A673 (cell line): Measurements from ENCODE around the gene PKN1. TPM values are rescaled to one million over a fixed set of nuclear protein-coding genes. Genes with fewer than 3 reads are reported as not detected.

Experiments
- BruUV-seq: library from RNA; stranded (reverse); fragments of 400-500 nt; replicated peaks from 2 replicates; lab custom pipeline; 2021; lab: Mats Ljungman, UMichigan
- CTCF ChIA-PET: fragments of 300-600 bp; sonication (Branson Sonifier 250); formaldehyde crosslinking; loops from one replicate; lab custom pipeline; 2022; ENCODE audit warnings: antibody characterized with exemption; lab: Charles Lee
- POLR2A ChIA-PET: fragments of 300-600 bp; sonication (Branson Sonifier 250); formaldehyde crosslinking; loops from one replicate; lab custom pipeline; 2022; ENCODE audit warnings: antibody characterized with exemption; ENCODE audit not compliant: low non-redundant PET; lab: Charles Lee
- DNase-seq: peaks from one replicate; pipeline ENCODE4 v3.0.0-alpha.2; 2015; ENCODE audit warnings: low spot score
- H3K27ac ChIP-seq: fragments of 200-600 bp; sonication (generic); 2 replicates; pipeline ENCODE4 v1.5.1; 2016; ENCODE audit warnings: mixed run types, low read depth, mild to moderate bottlenecking, mixed read lengths, antibody characterized with exemption, low read length; ENCODE audit not compliant: poor library complexity, severe bottlenecking
- H3K27me3 ChIP-seq: fragments of 200-600 bp; sonication (generic); replicated peaks from 2 replicates; pipeline ENCODE4 v1.6.1; 2017; ENCODE audit warnings: mixed run types, low read depth, mild to moderate bottlenecking, mixed read lengths, antibody characterized with exemption, low read length; ENCODE audit not compliant: insufficient read depth, poor library complexity
- H3K36me3 ChIP-seq: fragments of 200-600 bp; sonication (generic); 2 replicates; pipeline ENCODE4 v1.6.1; 2016; ENCODE audit warnings: mixed run types, mild to moderate bottlenecking, mixed read lengths, antibody characterized with exemption, low read length; ENCODE audit not compliant: insufficient read depth, poor library complexity, severe bottlenecking
- H3K4me1 ChIP-seq: fragments of 200-600 bp; sonication (generic); 2 replicates; pipeline ENCODE4 v1.6.1; 2017; ENCODE audit warnings: mixed run types, mild to moderate bottlenecking, mixed read lengths, antibody characterized with exemption, low read length; ENCODE audit not compliant: insufficient read depth, poor library complexity, severe bottlenecking
- H3K4me3 ChIP-seq: fragments of 200-600 bp; sonication (generic); 2 replicates; pipeline ENCODE4 v1.5.1; 2016; ENCODE audit warnings: low read depth, mixed run types, mild to moderate bottlenecking, mixed read lengths, low read length; ENCODE audit not compliant: poor library complexity, severe bottlenecking
- H3K9me3 ChIP-seq: fragments of 200-600 bp; sonication (generic); 2 replicates; pipeline ENCODE4 v1.6.1; 2016; ENCODE audit warnings: mixed run types, low read depth, mild to moderate bottlenecking, mixed read lengths, antibody characterized with exemption, low read length; ENCODE audit not compliant: poor library complexity, severe bottlenecking
- EZH2 ChIP-seq: fragments of 200-600 bp; sonication (generic); IDR thresholded peaks from 2 replicates; pipeline ENCODE4 v1.6.1; 2017; ENCODE audit warnings: borderline replicate concordance, low read depth, mild to moderate bottlenecking, mixed read lengths, antibody characterized with exemption, low read length; ENCODE audit not compliant: poor library complexity, severe bottlenecking
- intact Hi-C: fragments of 100-400 bp; cut with micrococcal nuclease; formaldehyde crosslinking; loops from one replicate; pipeline ENCODE4 v1.10.0; 2022; ENCODE audit not compliant: unreplicated experiment
- total RNA-seq: library from RNA; stranded (reverse); gene quantifications from 2 replicates; pipeline ENCODE4 v1.2.3, GENCODE V29; 2021
- TF ChIP-seq, protein P1 (sequence below): fragments of 300-800, 200-600 bp; sonication (generic); conservative IDR thresholded peaks from 2 replicates; pipeline ENCODE4 v1.5.1; 2017; ENCODE audit warnings: low read depth, mild to moderate bottlenecking, antibody characterized with exemption, low read length, moderate library complexity, mixed read lengths

The PKN1 gene
- total RNA-seq, 1 experiment from 2014 or later = 91.4 TPM

DNA sequence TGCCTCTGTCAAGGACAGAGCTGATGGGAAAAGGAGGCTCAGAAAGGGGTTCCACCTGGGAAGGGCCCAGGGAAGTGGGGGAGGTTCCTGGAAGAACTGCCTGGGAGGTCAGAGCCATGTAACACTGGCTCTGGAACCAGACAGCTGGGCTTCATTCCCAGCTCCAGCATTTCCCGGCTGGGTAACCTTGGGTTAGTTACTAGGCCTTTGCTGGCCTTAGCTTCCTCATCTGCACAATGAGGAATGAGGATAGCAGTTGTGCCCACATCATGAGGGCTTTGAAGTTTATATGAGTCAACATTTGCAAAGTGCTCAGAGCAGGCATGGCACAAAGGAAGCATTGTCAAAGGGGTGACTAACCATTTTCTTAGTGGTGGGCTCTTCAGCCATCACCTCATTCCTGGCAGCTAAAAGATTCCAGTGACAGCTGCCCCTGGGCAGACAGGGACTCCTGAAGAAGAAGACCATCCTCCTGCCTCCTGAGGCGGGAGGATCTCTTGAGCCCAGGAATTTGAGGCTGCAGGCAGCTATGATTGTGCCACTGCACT lies 86.8 kb downstream of the PKN1 start:
- POLR2A ChIA-PET = no interaction called here
- H3K4me3 ChIP-seq = no peak overlapping the region
- no TSS peak for BruUV-seq
- intact Hi-C loops = no loop called here
- TF ChIP-seq, protein P1, sequence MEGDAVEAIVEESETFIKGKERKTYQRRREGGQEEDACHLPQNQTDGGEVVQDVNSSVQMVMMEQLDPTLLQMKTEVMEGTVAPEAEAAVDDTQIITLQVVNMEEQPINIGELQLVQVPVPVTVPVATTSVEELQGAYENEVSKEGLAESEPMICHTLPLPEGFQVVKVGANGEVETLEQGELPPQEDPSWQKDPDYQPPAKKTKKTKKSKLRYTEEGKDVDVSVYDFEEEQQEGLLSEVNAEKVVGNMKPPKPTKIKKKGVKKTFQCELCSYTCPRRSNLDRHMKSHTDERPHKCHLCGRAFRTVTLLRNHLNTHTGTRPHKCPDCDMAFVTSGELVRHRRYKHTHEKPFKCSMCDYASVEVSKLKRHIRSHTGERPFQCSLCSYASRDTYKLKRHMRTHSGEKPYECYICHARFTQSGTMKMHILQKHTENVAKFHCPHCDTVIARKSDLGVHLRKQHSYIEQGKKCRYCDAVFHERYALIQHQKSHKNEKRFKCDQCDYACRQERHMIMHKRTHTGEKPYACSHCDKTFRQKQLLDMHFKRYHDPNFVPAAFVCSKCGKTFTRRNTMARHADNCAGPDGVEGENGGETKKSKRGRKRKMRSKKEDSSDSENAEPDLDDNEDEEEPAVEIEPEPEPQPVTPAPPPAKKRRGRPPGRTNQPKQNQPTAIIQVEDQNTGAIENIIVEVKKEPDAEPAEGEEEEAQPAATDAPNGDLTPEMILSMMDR = no peak
- TF ChIP-seq EZH2 = no peak
- H3K27ac ChIP-seq = peak overlapping the region; percentile 98
- CTCF ChIA-PET = no interaction called here
- peaks cover 19% of the 10 kb centered on the region for H3K36me3 ChIP-seq
- no peaks in the 10 kb centered on the region for H3K9me3 ChIP-seq
- DNase-seq = no peak
- H3K4me1 ChIP-seq = peaks cover 19% of the 10 kb centered on the region
- H3K27me3 ChIP-seq = no peaks in the 10 kb centered on the region

DNA sequence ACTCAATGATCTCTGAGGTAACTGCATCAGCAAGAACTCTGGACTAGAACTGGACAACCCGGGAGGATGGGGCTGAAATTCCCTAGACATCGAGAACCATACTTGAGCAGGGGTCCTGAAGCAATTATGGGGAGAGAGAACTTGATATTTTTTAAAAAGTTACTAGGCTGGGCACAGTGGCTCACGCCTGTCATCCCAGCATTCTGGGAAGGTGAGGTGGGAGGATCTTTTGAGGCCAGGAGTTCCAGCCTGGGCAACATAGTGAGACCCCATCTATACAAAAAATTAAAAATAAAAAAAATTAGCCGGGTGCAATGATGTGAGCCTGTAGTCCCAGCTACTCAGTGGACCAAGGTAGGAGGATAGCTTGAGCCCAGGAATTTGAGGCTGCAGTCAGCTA lies 87.4 kb downstream of the PKN1 start:
- no peak for TF ChIP-seq EZH2
- TF ChIP-seq, protein P1 = no peak
- Histone ChIP-seq H3K9me3 (no peaks in the 10 kb centered on the region), H3K4me3 (no peak overlapping the region), H3K36me3 (peaks cover 12% of the 10 kb centered on the region), H3K27ac (no peak overlapping the region), H3K4me1 (peaks cover 19% of the 10 kb centered on the region), H3K27me3 (no peaks in the 10 kb centered on the region)
- BruUV-seq = no TSS peak
- DNase-seq = no peak
- ChIA-PET CTCF (no interaction called here), POLR2A (no interaction called here)
- intact Hi-C loops = no loop called here

Other genes with a start within 250 kb of the PKN1 start
- gene ADGRL1, start 227.1 kb upstream of the PKN1 start, total RNA-seq = 66.1 and 72.0 TPM in 2 replicates
- 45.7 and 51.7 TPM in 2 replicates for gene ADGRE5, start 51.9 kb upstream of the PKN1 start, total RNA-seq
- 190 and 223 TPM in 2 replicates for gene DDX39A, start 14.0 kb upstream of the PKN1 start, total RNA-seq
- gene PTGER1, start 42.0 kb downstream of the PKN1 start, total RNA-seq = 0.72 TPM in 1 of 2 replicates, not detected in the other
- gene GIPC1, start 62.8 kb downstream of the PKN1 start, total RNA-seq = 59.4 and 61.7 TPM in 2 replicates
- 105 and 122 TPM in 2 replicates for gene DNAJB1, start 85.1 kb downstream of the PKN1 start, total RNA-seq
- 189 and 203 TPM in 2 replicates for gene TECR, start 96.3 kb downstream of the PKN1 start, total RNA-seq
- 180 and 196 TPM in 2 replicates for gene NDUFB7, start 138.8 kb downstream of the PKN1 start, total RNA-seq
- gene CLEC17A, start 149.8 kb downstream of the PKN1 start, total RNA-seq = not detected in 2 replicates
- gene ADGRE3, start 241.5 kb downstream of the PKN1 start, total RNA-seq = not detected in 2 replicates